ENCODE measurements around the gene DRAXIN. TPM values are rescaled to one million over a fixed set of nuclear protein-coding genes. Genes with fewer than 3 reads are reported as not detected.

DRAXIN gene
- polyA plus RNA-seq, 1 donor from 2014 or later = 33.5 TPM

DNA sequence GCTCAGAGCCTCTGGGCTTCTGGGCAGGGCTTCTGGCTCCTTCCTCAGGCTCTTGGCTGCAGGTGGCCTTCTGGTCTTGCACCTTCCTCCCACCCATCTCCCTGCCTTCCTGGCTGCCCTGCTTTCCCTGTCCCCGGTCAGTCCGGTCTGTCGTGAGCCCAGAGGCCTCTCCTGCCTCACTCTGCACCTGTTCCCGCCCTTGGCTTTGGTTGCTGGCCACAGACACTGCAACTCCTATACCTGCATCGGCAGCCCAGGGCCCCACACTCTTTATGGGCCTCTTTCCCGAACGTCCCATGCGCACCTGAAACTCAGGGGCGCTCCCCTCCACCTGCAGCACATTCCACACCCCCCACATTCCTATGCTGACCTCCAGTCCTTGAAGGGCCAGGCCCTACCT lies 45.2 kb upstream of the DRAXIN start:
- Histone ChIP-seq H3K27me3 (ENCODE audit: insufficient read depth, low read depth, low read length) (no peaks in the 10 kb centered on the region), H2AFZ (ENCODE audit: low read depth, low read length) (no peak overlapping the region), H4K20me1 (ENCODE audit: insufficient read depth) (no peaks in the 10 kb centered on the region), H3K4me2 (ENCODE audit: low read length) (no peak overlapping the region), H3K79me2 (replicated peaks; ENCODE audit: insufficient read depth, low read length) (no peaks in the 10 kb centered on the region), H3K9me2 (ENCODE audit: insufficient read depth, low read length) (no peaks in the 10 kb centered on the region), H3K4me3 (ENCODE audit: low read length) (no peak overlapping the region), H3K27ac (ENCODE audit: low read length) (no peak overlapping the region), H3K36me3 (ENCODE audit: insufficient read depth, low read length) (no peaks in the 10 kb centered on the region), H3K9me3 (ENCODE audit: low read length) (no peaks in the 10 kb centered on the region), H3K9ac (ENCODE audit: low read length) (no peak overlapping the region), H3F3A (ENCODE audit: insufficient read depth, low read length, poor library complexity, severe bottlenecking) (no peaks in the 10 kb centered on the region)
- no peak for TF ChIP-seq RAD21 (conservative IDR thresholded peaks at IDR 0.05)
- no peak for TF ChIP-seq TAF1 (IDR thresholded peaks at IDR 0.05; ENCODE audit: low read depth)
- no peak for TF ChIP-seq MXI1 (conservative IDR thresholded peaks at IDR 0.05; ENCODE audit: poor library complexity, severe bottlenecking)
- no peak for TF ChIP-seq EP300 (conservative IDR thresholded peaks at IDR 0.05; ENCODE audit: poor library complexity, severe bottlenecking)
- TF ChIP-seq SMC3 (conservative IDR thresholded peaks at IDR 0.05; ENCODE audit: poor library complexity) = no peak
- TF ChIP-seq, protein P1, sequence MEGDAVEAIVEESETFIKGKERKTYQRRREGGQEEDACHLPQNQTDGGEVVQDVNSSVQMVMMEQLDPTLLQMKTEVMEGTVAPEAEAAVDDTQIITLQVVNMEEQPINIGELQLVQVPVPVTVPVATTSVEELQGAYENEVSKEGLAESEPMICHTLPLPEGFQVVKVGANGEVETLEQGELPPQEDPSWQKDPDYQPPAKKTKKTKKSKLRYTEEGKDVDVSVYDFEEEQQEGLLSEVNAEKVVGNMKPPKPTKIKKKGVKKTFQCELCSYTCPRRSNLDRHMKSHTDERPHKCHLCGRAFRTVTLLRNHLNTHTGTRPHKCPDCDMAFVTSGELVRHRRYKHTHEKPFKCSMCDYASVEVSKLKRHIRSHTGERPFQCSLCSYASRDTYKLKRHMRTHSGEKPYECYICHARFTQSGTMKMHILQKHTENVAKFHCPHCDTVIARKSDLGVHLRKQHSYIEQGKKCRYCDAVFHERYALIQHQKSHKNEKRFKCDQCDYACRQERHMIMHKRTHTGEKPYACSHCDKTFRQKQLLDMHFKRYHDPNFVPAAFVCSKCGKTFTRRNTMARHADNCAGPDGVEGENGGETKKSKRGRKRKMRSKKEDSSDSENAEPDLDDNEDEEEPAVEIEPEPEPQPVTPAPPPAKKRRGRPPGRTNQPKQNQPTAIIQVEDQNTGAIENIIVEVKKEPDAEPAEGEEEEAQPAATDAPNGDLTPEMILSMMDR (IDR thresholded peaks at IDR 0.05; ENCODE audit: poor library complexity, severe bottlenecking) = no peak
- TF ChIP-seq, protein P2, sequence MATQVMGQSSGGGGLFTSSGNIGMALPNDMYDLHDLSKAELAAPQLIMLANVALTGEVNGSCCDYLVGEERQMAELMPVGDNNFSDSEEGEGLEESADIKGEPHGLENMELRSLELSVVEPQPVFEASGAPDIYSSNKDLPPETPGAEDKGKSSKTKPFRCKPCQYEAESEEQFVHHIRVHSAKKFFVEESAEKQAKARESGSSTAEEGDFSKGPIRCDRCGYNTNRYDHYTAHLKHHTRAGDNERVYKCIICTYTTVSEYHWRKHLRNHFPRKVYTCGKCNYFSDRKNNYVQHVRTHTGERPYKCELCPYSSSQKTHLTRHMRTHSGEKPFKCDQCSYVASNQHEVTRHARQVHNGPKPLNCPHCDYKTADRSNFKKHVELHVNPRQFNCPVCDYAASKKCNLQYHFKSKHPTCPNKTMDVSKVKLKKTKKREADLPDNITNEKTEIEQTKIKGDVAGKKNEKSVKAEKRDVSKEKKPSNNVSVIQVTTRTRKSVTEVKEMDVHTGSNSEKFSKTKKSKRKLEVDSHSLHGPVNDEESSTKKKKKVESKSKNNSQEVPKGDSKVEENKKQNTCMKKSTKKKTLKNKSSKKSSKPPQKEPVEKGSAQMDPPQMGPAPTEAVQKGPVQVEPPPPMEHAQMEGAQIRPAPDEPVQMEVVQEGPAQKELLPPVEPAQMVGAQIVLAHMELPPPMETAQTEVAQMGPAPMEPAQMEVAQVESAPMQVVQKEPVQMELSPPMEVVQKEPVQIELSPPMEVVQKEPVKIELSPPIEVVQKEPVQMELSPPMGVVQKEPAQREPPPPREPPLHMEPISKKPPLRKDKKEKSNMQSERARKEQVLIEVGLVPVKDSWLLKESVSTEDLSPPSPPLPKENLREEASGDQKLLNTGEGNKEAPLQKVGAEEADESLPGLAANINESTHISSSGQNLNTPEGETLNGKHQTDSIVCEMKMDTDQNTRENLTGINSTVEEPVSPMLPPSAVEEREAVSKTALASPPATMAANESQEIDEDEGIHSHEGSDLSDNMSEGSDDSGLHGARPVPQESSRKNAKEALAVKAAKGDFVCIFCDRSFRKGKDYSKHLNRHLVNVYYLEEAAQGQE (IDR thresholded peaks at IDR 0.05; ENCODE audit: borderline replicate concordance) = no peak
- TF ChIP-seq EZH2 (IDR thresholded peaks at IDR 0.05; ENCODE audit: borderline replicate concordance, insufficient read depth, low read length, poor library complexity, severe bottlenecking) = no peak
- TF ChIP-seq POLR2AphosphoS5 (IDR thresholded peaks at IDR 0.05) = no peak

DNA sequence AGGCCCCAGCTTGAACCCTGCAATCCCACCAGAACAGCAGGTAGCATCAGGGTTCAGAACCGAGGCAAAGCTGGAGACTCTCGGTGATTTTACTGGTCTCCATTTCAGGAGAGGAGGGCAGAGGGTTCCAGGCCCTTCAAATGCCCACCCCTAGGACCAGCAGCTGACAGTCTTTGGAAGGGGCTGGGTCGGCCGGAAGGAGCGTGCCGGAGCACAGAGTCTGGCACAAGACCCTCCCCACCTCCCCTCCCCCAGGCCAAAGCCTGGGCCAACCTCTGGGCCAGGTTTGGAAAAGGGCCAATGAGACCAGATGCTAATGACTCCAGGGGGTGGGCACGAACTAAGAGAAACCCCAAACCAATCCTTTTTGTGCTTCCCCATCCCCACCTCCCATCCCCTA lies 44.2 kb upstream of the DRAXIN start:
- no peaks in the 10 kb centered on the region for H3K9me3 ChIP-seq (ENCODE audit: low read length)
- no peak overlapping the region for H3K4me3 ChIP-seq (ENCODE audit: low read length)
- H2AFZ ChIP-seq (ENCODE audit: low read depth, low read length) = no peak overlapping the region
- H3K27ac ChIP-seq (ENCODE audit: low read length) = no peak overlapping the region
- H3K36me3 ChIP-seq (ENCODE audit: insufficient read depth, low read length) = no peaks in the 10 kb centered on the region
- no peaks in the 10 kb centered on the region for H3K27me3 ChIP-seq (ENCODE audit: insufficient read depth, low read depth, low read length)
- H3F3A ChIP-seq (ENCODE audit: insufficient read depth, low read length, poor library complexity, severe bottlenecking) = no peaks in the 10 kb centered on the region
- no peaks in the 10 kb centered on the region for H3K9me2 ChIP-seq (ENCODE audit: insufficient read depth, low read length)
- H3K9ac ChIP-seq (ENCODE audit: low read length) = no peak overlapping the region
- H4K20me1 ChIP-seq (ENCODE audit: insufficient read depth) = no peaks in the 10 kb centered on the region
- TF ChIP-seq MXI1 (conservative IDR thresholded peaks at IDR 0.05; ENCODE audit: poor library complexity, severe bottlenecking) (no peak), POLR2AphosphoS5 (IDR thresholded peaks at IDR 0.05) (no peak)
- TF ChIP-seq, protein P1 (IDR thresholded peaks at IDR 0.05; ENCODE audit: poor library complexity, severe bottlenecking) = no peak
- TF ChIP-seq, protein P2 (IDR thresholded peaks at IDR 0.05; ENCODE audit: borderline replicate concordance) = no peak
- H3K4me2 ChIP-seq (ENCODE audit: low read length) = no peak overlapping the region
- no peaks in the 10 kb centered on the region for H3K79me2 ChIP-seq (replicated peaks; ENCODE audit: insufficient read depth, low read length)

Data from neural cell (in vitro differentiated cells).